HG03565 (cell line): ENCODE measurements around the gene XPC.
A peak's percentile ranks its signal among the peaks of the same experiment; 100 is the strongest.

Source experiments
- ATAC-seq: cut with Tn5 transposase; IDR thresholded peaks from one replicate; pipeline ENCODE4 v1.9.1; 2021; ENCODE audit warnings: mild to moderate bottlenecking, moderate library complexity; ENCODE audit not compliant: unreplicated experiment

XPC gene

DNA sequence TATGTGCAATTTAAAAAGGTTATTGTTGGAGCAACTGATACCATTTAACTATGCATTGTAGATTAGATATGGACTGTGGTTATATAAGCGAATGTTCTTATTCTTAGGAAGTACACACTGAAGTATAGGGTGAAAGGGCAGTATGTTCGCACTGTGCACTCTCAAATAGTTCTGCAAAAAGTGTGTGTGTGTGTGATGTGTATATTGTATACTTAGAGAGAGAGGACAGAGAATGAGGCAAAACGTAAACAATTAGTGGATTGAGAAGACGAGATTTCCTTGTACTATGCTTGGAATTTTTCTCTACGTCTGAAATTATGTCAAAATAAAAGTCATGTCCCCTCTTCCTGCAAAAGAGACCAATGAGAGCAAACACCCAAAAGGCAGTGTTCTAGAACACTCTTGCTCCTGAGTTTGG, 30.6 kb upstream of the XPC start:
- ATAC-seq = no peak

DNA sequence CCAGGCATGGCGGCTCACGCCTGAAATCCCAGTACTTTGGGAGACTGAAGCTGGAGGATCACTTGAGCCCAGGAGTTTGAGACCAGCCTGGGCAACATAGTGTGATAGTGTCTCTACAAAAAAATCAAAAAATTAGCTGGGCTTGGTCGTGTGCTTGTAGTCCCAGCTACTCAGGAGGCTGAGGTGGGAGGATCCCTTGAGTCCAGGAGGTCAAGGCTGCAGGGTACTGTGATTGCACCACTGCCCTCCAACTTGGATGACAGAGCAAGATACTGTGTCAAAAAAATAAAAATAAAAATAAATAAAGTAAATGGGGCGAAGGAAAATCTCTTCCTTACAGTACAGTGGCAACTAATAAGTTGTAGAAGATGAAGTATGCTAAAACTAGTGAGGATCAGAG, 29.8 kb upstream of the XPC start:
- ATAC-seq = no peak

DNA sequence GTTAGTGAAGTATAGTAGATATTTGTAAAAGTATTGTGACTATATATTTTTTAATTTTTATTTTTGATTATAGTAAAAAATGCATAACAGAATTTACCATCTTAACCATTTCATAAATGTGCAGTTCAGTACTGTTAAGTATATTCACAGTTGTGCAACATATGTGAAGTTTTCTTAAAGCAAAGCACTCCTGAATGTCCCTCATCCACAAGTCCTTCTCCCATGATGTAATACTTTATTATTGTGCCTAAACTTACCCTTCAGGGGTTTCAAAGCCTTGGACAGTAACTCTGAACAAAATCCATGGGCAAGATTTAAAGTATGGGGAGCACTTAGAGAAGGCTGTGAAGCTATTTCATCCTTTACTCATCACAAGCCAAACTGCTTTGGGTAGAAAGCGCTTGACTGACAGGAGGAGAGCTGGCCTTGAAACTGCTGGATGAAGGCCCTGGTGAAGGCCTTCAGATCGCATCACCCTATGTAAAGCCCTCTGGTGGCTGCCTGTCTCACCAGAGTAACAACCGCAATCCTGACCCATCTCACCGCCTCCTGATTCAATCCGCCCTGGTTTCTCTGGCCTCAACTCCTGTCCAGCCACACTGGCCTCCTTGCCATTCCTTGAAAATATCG, 28.3 kb upstream of the XPC start:
- no peak for ATAC-seq

DNA sequence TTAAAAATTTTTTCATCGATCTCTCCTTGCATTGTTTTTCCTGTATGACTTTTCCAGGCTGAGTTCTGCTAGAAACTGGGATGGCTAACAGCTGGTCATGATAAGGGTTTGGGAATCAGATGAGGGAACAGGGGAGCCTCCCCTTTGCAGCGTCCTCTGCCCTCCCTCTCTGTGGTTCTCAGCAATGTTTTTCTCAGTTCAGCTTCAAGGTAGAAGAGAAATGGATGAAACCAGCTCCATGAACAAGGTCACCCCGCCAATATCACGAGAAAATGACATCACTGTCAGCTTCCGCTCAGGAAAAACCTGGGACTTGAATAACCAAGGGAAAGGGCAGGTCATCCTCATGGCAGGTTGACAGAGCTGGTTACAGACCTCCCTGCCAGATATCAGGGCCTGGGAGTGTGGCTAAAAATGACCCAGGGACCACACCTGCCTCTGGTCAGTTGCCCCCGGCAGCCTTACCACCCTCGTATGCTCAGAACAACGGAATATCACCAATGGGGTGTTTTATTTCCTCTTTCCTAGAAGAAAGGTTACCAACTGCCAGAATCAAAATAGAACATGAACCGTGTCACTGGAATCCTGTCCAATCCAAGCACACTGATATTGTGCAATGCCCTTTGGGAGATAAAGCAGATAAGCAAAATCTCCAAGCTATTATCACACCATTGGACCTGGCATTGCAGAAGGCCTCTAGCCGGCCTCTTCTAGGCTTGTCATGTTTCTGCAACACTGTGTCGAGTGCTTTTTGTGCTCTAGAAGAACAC, 26.3 kb upstream of the XPC start:
- ATAC-seq = no peak

DNA sequence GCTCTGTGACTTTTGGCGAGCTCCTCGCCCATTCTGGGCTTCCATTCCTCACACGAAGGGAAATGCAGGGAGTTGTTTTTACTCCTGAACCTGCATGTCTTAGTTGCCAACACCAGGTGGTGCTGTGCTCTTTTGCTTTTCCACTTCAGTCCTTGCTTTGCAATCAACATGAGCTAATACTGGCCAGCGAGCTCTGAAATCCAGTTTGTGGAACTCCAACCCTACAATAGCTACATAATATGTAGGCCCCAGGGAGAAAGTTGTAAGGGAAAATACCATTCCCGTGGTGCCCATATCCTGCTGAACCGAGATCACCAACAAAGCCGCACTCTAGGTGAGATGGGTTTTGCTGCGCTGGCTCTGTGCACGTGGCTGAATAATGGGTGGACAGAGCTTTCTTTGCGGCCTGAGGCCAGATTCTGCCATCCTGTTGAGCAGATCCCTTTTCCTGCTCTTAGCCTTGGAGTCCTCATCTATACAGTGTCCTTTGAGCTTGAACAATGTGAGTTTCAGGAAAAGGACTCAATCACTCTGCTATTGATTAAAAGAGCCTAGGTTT, 25.2 kb upstream of the XPC start:
- ATAC-seq = peak; percentile 56

DNA sequence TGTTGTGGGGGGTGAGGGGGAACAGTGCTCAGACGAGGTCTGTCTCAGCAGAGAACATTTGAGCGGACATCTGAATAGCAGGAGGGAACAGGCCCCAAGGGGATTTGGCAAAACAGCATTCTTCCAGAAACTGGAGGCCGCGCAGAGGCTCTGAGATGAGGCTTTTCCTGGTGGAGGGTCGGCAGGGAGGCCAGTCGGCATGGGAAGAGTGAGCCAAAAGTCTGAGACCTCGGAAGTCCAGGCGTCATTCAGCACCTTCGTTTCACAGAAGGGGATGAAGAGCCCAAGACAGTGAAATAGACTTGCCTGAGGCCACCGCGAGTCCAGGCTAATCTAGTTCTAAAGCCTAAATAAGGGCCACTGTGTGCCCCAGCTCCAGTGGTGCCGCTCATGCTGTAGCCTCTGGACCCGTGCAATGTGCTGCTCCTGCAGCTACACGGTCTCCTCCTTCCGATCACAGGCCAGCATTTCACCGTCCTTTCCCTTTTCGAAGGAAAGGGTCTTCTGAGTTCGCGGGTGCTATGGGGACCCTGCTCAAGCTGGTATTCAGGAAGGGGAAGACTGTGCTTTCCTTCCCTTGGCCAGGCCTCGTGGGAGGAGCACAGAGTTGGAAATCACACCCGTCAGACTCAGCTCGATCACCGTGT, 24.6 kb upstream of the XPC start:
- no peak for ATAC-seq

DNA sequence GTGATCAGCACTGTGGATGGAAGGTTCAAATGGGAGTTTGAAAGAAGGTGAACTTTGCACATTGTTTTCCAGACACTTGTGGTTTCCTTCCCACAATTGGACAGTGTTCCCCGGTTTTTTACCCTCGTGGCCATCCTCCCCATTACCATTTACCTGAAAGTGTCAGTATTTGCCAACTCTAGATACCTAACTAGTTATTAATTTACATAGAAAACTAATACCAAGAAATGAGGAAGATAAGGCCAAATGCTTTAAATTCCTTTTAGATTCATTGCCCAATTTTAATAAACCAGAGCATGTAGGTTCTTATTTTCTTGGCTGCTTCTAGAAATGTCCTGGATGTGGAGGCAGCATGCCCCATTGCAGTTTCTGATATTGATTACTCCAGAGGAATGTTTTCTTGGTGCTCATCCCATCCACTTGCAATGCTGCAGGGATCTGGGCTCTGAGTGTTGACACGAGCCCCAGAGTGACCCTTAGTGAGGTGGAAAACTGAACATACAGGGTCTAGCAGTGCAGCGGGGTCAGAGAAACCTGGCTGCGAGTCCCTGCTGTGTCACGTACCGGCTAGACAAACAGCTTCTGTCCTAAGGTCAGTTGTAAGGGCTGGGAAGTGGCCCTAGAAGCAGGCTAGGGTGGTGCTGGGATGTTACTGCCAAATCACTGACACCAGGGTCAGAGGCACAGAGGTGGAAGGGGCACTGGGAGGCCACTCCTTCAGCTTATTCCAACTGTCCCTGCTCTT, 23.7 kb upstream of the XPC start:
- no peak for ATAC-seq

DNA sequence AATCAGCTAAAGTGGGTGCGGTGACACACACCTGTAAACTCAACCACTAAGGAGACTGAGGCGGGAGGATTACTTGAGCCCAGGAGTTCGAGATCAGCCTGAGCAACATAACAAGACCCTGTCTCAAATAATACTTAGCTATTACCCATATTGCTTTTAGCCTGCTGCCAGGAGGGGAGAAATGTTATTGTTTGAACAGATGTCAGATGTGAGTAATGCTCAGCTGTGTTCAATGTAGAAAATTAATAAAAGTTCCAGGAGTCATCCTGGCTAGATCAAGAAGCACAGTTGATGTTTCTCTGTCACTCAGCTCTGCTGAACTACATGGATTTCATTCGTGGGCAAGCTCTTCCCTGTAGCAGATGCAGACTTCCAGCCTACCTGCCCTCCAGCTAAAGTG, 22.4 kb upstream of the XPC start:
- ATAC-seq = no peak

DNA sequence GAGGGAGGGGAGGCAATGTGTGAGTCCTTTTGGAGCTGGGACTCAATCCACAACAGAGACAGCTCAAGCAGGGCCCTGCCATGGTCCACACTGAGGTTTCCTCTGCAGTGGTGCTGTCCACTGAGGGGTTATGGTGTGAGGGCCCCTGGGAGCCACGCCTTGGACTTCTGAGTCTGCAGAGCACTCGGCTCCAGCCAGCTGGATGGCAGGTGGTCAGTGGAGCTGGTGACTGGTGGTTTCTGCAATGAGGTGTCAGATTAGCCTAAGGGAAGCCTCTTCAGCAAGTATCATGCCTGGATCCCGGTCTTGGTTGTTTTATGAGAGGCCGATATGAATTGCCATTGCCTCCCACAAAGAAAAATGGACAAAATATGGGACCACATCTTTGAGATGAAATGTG, 21.9 kb upstream of the XPC start:
- no peak for ATAC-seq

DNA sequence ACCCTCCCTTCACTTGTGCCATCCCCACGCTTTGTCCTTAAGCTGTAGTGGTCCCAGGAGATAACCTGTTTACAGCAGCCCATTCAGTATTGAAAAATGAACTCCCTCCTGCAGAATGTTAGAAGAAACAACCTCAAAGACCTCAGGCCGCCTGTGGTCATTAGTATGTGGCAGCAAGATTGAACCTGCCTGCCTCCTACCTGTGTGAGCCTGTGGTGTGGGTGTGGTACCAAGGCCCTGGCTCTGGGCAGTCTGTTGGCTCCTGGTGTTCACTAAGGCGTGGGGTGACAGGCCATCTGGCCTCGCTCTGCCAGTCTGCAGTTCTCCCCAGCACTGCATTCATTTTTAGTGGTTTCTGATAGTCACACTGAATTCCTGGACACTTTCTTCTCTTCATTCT, 21.2 kb upstream of the XPC start:
- ATAC-seq = no peak

DNA sequence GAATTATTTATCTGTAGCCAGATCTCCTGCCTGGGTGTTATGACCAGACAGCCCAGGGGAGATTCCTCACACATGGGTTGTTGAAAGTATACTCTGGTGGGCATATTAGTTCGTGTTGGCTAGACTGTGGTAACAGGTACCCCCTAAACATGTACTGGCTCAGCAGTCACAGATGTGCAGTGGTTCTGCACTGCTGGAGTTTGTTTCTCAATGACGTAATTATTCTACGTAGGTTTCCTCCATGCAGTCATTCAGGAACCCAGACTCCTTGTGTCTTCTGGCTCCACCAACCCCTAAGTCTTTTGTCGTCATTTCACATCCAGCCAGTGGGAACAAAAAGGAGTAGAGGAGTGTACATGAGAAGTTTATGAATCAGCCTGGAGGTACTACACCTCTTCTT, 16.5 kb upstream of the XPC start:
- ATAC-seq = no peak

DNA sequence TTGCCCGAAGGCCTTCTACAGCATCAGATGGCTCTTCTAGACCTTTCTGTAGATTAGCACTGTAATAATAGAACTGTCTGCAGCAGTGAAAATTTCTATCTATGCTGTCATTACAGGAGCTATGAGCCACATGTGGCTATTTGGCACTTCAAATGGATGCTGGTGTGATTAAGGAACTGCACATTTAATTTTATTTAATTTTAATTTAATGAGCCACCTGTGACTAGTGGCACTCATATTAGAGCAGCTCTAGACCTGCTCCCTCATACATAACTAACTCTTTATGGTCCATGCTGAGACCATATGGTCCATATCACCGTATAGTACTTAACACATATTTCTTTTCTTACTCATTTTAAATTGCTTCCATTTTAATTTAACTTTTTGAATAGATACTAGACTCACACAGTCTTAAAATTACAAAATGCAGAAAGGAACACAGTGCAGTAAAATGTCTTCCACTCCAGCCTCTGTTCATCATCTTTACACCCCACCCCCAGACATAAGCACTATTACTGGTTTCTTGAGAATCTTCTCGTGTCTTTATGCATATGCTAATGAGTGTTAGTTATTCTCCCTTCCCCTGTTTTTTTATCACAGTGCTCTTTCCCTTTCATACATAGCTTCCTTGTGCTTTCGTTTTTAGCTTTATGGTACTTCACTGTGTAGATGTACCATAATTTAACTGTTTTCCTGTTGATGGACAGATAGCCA, 9.8 kb upstream of the XPC start:
- ATAC-seq = no peak

DNA sequence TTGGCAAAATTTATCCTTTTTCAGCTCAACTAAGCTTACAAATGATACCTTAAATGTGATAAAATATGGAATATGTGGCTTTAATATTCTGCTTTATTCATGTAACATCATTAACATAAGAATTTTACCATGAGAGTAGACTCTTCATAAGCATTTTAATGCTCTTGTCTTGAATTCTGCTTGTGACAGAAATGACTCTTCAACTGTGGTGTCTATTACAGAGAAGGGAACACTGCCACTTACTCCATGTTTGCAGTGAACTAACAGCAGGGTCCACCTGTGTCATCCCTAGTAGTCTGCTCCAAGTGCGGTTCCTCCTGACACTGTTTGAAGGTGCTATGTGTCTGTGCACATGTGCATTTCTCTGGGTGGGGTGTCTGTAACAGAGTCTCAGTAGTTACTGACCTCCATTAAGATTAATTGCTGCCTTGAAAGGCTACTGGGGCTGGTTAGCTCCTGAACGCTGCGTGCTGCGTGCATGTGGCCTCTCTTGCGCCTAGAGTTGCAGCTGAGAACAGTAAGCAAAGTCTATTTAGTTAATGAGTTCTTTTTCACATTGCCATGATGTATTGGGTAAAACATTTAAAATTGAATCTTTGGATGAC, 8.6 kb upstream of the XPC start:
- ATAC-seq = no peak

DNA sequence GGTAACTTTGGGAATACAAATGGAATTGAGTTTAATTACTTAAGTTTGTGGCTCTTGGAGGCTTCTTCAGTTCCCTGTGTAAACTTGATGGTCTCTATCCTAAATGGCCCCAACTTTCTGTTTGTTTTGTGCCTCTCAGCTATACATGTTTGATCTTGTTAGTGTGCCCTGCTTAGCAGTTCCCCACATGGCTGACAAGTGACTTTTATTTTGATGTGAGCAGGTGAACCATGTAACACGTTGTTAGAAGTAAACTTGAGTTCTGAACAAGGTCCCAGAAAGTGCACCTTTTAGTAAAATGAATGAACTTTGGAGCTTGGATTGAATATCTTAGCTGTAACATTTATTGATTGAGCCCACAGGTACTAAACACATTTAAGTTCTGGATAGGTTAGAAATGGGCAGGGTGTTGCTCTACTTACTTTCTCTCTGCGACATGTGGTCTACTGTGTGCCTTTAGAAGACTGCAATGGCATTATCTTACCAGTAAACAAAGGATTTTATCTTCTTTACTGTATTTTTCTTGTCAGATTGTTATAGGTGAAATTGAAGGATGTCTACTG, 4.7 kb upstream of the XPC start:
- ATAC-seq = no peak

DNA sequence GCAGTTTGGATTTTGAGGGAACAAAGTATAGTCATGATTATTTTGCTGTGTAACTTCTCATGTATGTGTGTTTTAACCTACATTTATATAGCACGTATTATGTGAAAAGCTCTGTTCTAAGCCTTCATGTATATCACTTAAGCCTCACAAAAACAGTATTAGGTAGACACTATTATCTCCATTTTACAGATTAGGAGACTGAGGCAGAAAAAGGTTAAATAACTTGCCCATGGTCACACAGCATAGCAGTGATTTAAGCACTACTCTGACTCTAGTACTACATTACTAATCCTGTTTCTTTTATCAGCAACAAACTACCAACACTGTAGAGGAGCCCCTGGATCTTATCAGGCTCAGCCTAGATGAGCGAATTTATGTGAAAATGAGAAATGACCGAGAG, 2.9 kb upstream of the XPC start:
- no peak for ATAC-seq

DNA sequence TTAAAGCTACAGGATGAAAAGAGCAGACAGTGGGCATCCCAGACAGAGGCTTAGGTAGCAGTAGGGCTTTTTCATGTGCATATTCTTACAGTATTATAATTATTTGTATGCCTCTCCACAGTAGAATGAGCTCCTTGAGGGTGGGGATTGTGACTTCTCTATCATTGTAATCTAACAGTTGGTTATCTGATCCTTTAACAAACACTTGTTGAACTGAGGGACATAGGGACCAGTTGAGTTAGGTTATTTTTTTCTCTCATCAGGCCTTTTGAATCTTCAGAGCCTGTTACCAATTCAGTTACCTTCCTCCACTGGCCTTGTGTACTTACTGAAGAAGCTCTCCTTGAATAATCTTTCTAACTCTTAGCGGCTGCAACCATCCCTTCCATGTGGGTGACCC, 1.4 kb upstream of the XPC start:
- ATAC-seq = no peak

DNA sequence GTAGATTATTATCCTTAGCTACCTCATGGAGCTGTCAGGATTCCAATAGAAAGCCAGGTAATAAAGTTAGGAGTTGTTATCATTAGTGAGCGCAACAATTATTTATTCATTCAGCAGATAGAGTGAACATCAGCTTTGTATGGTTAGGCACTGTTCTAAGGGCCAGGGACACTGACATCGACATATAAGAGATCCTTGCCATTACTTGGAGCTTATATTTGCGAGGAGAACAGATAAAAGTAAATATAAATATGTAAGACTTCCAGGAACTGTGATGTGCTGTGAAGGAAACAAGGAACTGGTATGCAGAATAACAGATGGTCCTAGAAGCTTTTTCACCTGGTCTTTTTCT, 689 bp upstream of the XPC start:
- no peak for ATAC-seq

DNA sequence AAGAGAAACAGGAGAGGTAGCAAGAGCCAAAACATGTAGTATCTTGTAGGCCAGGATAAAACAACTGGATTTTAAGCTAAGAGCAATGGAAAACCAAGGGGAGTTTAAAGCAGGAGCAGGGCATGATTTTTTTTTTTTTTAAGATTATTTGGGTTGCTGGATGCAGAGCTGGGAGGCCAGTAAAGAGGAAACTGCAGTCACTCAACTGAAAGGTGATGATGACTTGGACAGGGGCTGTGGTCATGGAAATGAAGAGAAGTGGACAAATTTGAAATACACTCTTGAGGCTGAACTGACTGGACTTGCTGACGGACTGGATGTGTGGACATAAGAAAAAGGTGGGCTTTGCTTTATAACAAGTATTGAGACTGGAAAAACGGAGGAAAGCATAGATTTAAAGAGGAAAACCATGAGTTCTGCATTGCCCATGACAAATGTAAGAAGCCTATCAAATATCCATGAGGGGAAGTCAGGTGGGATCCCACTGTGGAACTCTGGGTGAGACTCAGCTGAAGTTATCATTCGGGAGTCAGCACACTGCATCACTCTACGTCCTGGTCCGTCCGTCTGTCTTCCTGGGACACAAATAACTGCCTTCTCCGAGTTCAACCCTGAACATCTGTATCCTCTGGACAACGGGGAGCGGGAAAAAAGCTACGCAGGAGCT, 688 bp downstream of the XPC start:
- no peak for ATAC-seq

DNA sequence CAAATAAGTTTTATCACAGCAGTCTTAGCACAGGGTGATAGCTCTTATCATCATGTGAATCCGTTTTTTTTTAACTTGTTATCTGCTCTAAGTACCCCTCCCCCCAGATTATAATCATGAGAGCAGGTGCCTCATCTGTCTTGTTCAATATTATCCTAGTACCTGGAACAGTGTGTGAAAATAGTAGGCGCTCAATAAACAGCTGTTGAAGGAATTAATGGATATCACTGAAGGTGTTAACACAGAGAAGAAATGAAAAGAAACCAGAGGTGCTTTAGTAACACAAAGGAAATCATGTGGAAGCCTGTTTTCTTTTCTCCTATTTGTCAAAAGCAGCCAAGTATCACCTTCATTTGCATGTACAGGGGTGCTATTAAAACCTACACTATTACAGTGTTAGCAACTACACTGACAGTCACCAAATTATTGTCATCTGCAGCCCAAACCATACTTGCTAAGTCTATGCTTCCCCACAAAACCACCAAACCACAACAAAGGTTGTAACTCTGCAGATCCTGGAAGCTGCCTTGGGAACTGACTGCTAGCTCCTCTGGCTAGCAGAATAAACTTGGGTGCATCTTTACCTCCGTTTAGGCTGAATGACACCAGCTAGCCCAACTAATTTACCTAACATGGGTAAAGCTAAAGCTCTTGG, 2.9 kb downstream of the XPC start:
- peak; percentile 23 for ATAC-seq
